Suprapubic skin (tissue), 4 donors: ENCODE results near the gene BRIP1.

ENCODE experiments used
- CTCF ChIP-seq, 2 donors: fragments of 200-600 bp in 1 of 2; fragments of 450-650 bp in 1 of 2; sonication (generic) in 1 of 2; IDR thresholded peaks; one replicate each; pipeline ENCODE4 v1.5.1; 2016 to 2019; ENCODE audit warnings: antibody characterized with exemption in 2 of 2, mild to moderate bottlenecking in 1 of 2, moderate library complexity in 1 of 2
- EP300 ChIP-seq: sonication (generic); formaldehyde crosslinking; IDR thresholded peaks from one replicate; pipeline ENCODE4 v1.6.1; 2017; ENCODE audit warnings: antibody characterized with exemption
- POLR2AphosphoS5 ChIP-seq, 3 donors: sonication (generic); formaldehyde crosslinking; IDR thresholded peaks; one replicate each; pipeline ENCODE4 v1.6.1; 2017; ENCODE audit warnings: antibody characterized with exemption in 3 of 3

DNA sequence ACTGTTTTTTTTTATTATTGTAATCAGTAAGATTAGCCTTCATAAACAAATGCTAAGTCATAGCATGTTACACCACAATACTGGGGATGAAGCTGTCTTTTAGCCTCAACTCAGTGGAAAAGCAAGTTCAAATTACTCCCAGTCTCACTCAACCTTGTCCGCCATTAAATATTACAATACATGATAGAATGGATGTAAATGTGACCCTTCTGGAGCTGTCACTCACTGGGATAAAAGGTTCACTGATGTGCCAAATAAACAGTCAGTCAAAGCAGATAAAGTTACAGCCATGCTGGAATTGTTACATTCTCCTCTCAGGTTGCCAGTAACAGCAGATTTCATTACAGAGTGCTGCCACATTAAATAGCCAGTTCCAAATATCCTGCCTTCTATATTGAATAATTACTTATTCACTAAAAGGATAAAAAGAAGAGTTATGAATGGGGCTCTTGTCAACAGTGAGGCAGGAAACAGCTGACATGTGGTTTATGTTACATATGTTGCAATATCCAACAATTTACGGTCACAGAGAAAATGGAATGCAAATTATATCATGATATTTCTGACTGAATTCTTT, 53.4 kb downstream of the BRIP1 start:
- TF ChIP-seq CTCF (IDR thresholded peaks at IDR 0.05) (no peak), POLR2AphosphoS5 (IDR thresholded peaks at IDR 0.05) (no peak), EP300 (no peak)
